Liver (tissue), 3 donors: ENCODE results near the gene ABCB9.

Experiments used
- CTCF ChIP-seq: fragments of 150-350 bp; IDR thresholded peaks from 2 replicates; pipeline ENCODE4 v1.5.1; 2017; ENCODE audit warnings: improper control_type of control experiment, low read depth, low read length; ENCODE audit not compliant: missing input control
- GABPA ChIP-seq, 2 donors: IDR thresholded peaks in 1 of 2; conservative IDR thresholded peaks in 1 of 2; 2 replicates each; pipeline ENCODE4 v1.6.1; 2016; ENCODE audit warnings: antibody characterized with exemption in 2 of 2, mild to moderate bottlenecking in 1 of 2, moderate library complexity in 1 of 2
- HNF4G ChIP-seq: IDR thresholded peaks from 2 replicates; pipeline ENCODE4 v1.6.1; 2016; ENCODE audit warnings: antibody characterized with exemption
- REST ChIP-seq: IDR thresholded peaks from 2 replicates; pipeline ENCODE4 v1.6.1; 2016; ENCODE audit warnings: antibody characterized with exemption, mild to moderate bottlenecking
- YY1 ChIP-seq: IDR thresholded peaks from 2 replicates; pipeline ENCODE4 v1.6.1; 2016; ENCODE audit warnings: antibody characterized with exemption, mild to moderate bottlenecking
- donor health status: healthy.
- donor health status: healthy.

- TF ChIP-seq CTCF (no peak), GABPA (IDR thresholded peaks at IDR 0.05 in 1 of 2, conservative IDR thresholded peaks at IDR 0.05 in 1 of 2) (no peak), HNF4G (no peak), REST (no peak), YY1 (no peak)
These were observed 27.1 kb downstream of the ABCB9 start for GRCh38 chr12:122939125-122939524.
